IMR-90 (cell line): ENCODE results near the gene KAZN. TPM values are rescaled to one million over a fixed set of nuclear protein-coding genes. Genes with fewer than 3 reads are reported as not detected.

Experiments
- ATAC-seq: fragments of 200-7000 bp; cut with Tn5 transposase; 2 replicates; pipeline ENCODE4 v1.9.1; 2020; ENCODE audit warnings: low read depth, mild to moderate bottlenecking, moderate library complexity
- BruUV-seq: library from RNA; stranded (reverse); fragments of 400-500 nt; replicated peaks from 2 replicates; lab custom pipeline; 2021; lab: Mats Ljungman, UMichigan
- CTCF ChIA-PET: fragments of 300-600 bp; formaldehyde crosslinking; extraction: SDS; loops from one replicate; lab custom pipeline; 2021; ENCODE audit warnings: antibody characterized with exemption; lab: Yijun Ruan, JAX
- POLR2A ChIA-PET: fragments of 300-600 bp; sonication (Branson Sonifier 250); formaldehyde crosslinking; loops from one replicate; lab custom pipeline; 2022; ENCODE audit warnings: antibody characterized with exemption; ENCODE audit not compliant: unreplicated experiment; lab: Charles Lee
- DNase-seq: peaks from one replicate; pipeline ENCODE4 v3.0.0; 2013
- H2AFZ ChIP-seq: replicated peaks from 2 replicates; pipeline ENCODE3; 2013; ENCODE audit warnings: low read length, mild to moderate bottlenecking; ENCODE audit not compliant: poor library complexity
- H2AK5ac ChIP-seq: 2 replicates; pipeline ENCODE4 v1.6.1; 2013; ENCODE audit warnings: low read depth, low read length, inconsistent platforms
- H2AK9ac ChIP-seq: replicated peaks from 2 replicates; pipeline ENCODE3; 2013; ENCODE audit warnings: mild to moderate bottlenecking, low read depth, low read length, moderate library complexity; ENCODE audit not compliant: poor library complexity
- H2BK120ac ChIP-seq: 2 replicates; pipeline ENCODE4 v1.6.1; 2013; ENCODE audit warnings: low read depth, low read length, inconsistent platforms
- H2BK15ac ChIP-seq: 3 replicates; pipeline ENCODE4 v1.6.1; 2013; ENCODE audit warnings: low read depth, low read length, inconsistent platforms
- H2BK20ac ChIP-seq: 2 replicates; pipeline ENCODE4 v1.6.1; 2013; ENCODE audit warnings: low read depth, mild to moderate bottlenecking, inconsistent platforms, low read length, moderate library complexity
- H2BK5ac ChIP-seq: 2 replicates; pipeline ENCODE4 v1.6.1; 2013; ENCODE audit warnings: mild to moderate bottlenecking, low read depth, low read length, inconsistent platforms; ENCODE audit not compliant: poor library complexity, severe bottlenecking
- H3K14ac ChIP-seq: replicated peaks from 2 replicates; pipeline ENCODE4 v1.6.1; 2013; ENCODE audit warnings: low read depth, low read length, inconsistent platforms
- H3K18ac ChIP-seq: 2 replicates; pipeline ENCODE4 v1.6.1; 2013; ENCODE audit warnings: low read depth, low read length, control low read depth
- H3K23ac ChIP-seq: 2 replicates; pipeline ENCODE4 v1.6.1; 2013; ENCODE audit warnings: low read depth, low read length, inconsistent platforms
- H3K27ac ChIP-seq: 2 replicates; pipeline ENCODE4 v1.5.1; 2013; ENCODE audit warnings: mild to moderate bottlenecking, control low read depth, low read length; ENCODE audit not compliant: insufficient read depth
- H3K27me3 ChIP-seq: 2 replicates; pipeline ENCODE4 v1.6.1; 2013; ENCODE audit warnings: low read length; ENCODE audit not compliant: control insufficient read depth, insufficient read depth
- H3K36me3 ChIP-seq: 2 replicates; pipeline ENCODE4 v1.6.1; 2013; ENCODE audit warnings: low read length, mixed read lengths; ENCODE audit not compliant: control insufficient read depth, insufficient read depth
- H3K4ac ChIP-seq: 2 replicates; pipeline ENCODE4 v1.6.1; 2013; ENCODE audit warnings: low read depth, low read length, inconsistent platforms
- H3K4me1 ChIP-seq: 2 replicates; pipeline ENCODE4 v1.6.1; 2013; ENCODE audit warnings: low read length, mixed read lengths; ENCODE audit not compliant: control insufficient read depth, insufficient read depth
- H3K4me2 ChIP-seq: 2 replicates; pipeline ENCODE4 v1.6.1; 2013; ENCODE audit warnings: low read depth, mild to moderate bottlenecking, control low read depth, low read length, moderate library complexity
- H3K4me3 ChIP-seq: 2 replicates; pipeline ENCODE4 v1.5.1; 2013; ENCODE audit warnings: low read depth, mild to moderate bottlenecking, control low read depth, low read length, moderate library complexity; ENCODE audit not compliant: insufficient read depth
- H3K56ac ChIP-seq: 2 replicates; pipeline ENCODE4 v1.6.1; 2013; ENCODE audit warnings: low read length, inconsistent platforms; ENCODE audit not compliant: insufficient read depth; ENCODE audit errors: extremely low read depth
- H3K79me1 ChIP-seq, 2 experiments: 2 replicates each; pipeline ENCODE4 v1.6.1; 2013; ENCODE audit warnings: low read length in 2 of 2, inconsistent platforms in 1 of 2, low read depth in 1 of 2
- H3K9ac ChIP-seq: 2 replicates; pipeline ENCODE4 v1.6.1; 2013; ENCODE audit warnings: low read depth, low read length, control low read depth
- H3K9me1 ChIP-seq: 2 replicates; pipeline ENCODE4 v1.6.1; 2013; ENCODE audit warnings: low read length, inconsistent platforms; ENCODE audit not compliant: insufficient read depth
- H3K9me3 ChIP-seq: 2 replicates; pipeline ENCODE4 v1.6.1; 2013; ENCODE audit warnings: low read length; ENCODE audit not compliant: control insufficient read depth, insufficient read depth
- H4K20me1 ChIP-seq: 2 replicates; pipeline ENCODE4 v1.6.1; 2013; ENCODE audit warnings: low read length, inconsistent platforms; ENCODE audit not compliant: insufficient read depth
- H4K5ac ChIP-seq: 2 replicates; pipeline ENCODE4 v1.6.1; 2013; ENCODE audit warnings: mild to moderate bottlenecking, low read depth, low read length, control low read depth
- H4K8ac ChIP-seq, 2 experiments: 2 replicates each; pipeline ENCODE4 v1.6.1; 2013; ENCODE audit warnings: low read depth in 2 of 2, low read length in 2 of 2, control low read depth in 1 of 2, inconsistent platforms in 1 of 2
- H4K91ac ChIP-seq: 2 replicates; pipeline ENCODE4 v1.6.1; 2013; ENCODE audit warnings: low read depth, low read length, inconsistent platforms; ENCODE audit not compliant: insufficient read depth
- BHLHE40 ChIP-seq: fragments of 150-350 bp; IDR thresholded peaks from 2 replicates; pipeline ENCODE4 v1.6.1; 2016; ENCODE audit warnings: mild to moderate bottlenecking, low read depth, low read length
- MXI1 ChIP-seq: IDR thresholded peaks from 2 replicates; pipeline ENCODE4 v1.6.1; 2012; ENCODE audit warnings: low read depth, mild to moderate bottlenecking, low read length, moderate library complexity, borderline replicate concordance
- POLR2A ChIP-seq: IDR thresholded peaks from 2 replicates; pipeline ENCODE4 v1.6.1; 2012; ENCODE audit warnings: mild to moderate bottlenecking, low read depth, low read length
- RCOR1 ChIP-seq: IDR thresholded peaks from 2 replicates; pipeline ENCODE4 v1.6.1; 2012; ENCODE audit warnings: mild to moderate bottlenecking, low read length, improper control_type of control experiment; ENCODE audit not compliant: insufficient replicate concordance
- SMC3 ChIP-seq: fragments of 150-350 bp; IDR thresholded peaks from 2 replicates; pipeline ENCODE4 v1.6.1; 2016; ENCODE audit warnings: low read depth, mild to moderate bottlenecking, antibody characterized with exemption, low read length, moderate library complexity
- WGBS, 2 experiments: methylation state at CpG; one replicate each; pipeline versions ENCODE4 v1.1.5 to v1.1.7; 2013; ENCODE audit warnings: missing lambda C conversion rate in 2 of 2; ENCODE audit not compliant: insufficient read length in 1 of 2; ENCODE audit errors: extremely low coverage in 2 of 2; 5-methylcytosine and 5-hydroxymethylcytosine counted together
- dilution Hi-C: fragments of 300-500 bp; cut with HindIII; formaldehyde crosslinking; loops from one replicate; pipeline ENCODE4 v1.14.3; 2018; ENCODE audit warnings: low sequenced_read_pairs; ENCODE audit not compliant: unreplicated experiment
- in situ Hi-C: fragments of 300-500 bp; cut with MboI; formaldehyde crosslinking; loops from 3 replicates; pipeline ENCODE4 v1.14.3; 2019; ENCODE audit warnings: low sequenced_read_pairs, inconsistent platforms, mixed read lengths
- intact Hi-C: fragments of 100-400 bp; cut with micrococcal nuclease; formaldehyde crosslinking; loops from 2 replicates; pipeline ENCODE4 v1.10.0; 2022
- polyA plus RNA-seq, 3 experiments: library from polyadenylated mRNA; depleted of rRNA; stranded (reverse); fragments of >200 nt; gene quantifications; 2 replicates each; pipeline ENCODE4 v1.2.3, GENCODE V29; 2012; ENCODE audit warnings: low replicate concordance in 1 of 3
- total RNA-seq: library from RNA; depleted of rRNA; stranded (reverse); fragments of >200 nt; gene quantifications from 2 replicates; pipeline ENCODE4 v1.2.3, GENCODE V29; 2012
- TF ChIP-seq, protein P1 (sequence below): conservative IDR thresholded peaks from 2 replicates; pipeline ENCODE4 v1.5.1; 2012; ENCODE audit warnings: mild to moderate bottlenecking, low read depth, low read length, improper control_type of control experiment
- TF ChIP-seq, protein P2 (sequence below): fragments of 150-350 bp; IDR thresholded peaks from 2 replicates; pipeline ENCODE4 v1.6.1; 2017; ENCODE audit warnings: mild to moderate bottlenecking, antibody characterized with exemption, low read length, low read depth
- TF ChIP-seq, protein P3 (sequence below): fragments of 150-350 bp; IDR thresholded peaks from 2 replicates; pipeline ENCODE4 v1.6.1; 2016; ENCODE audit warnings: low read depth, mild to moderate bottlenecking, low read length, moderate library complexity, borderline replicate concordance

Gene KAZN
- total and polyA plus RNA-seq, 2 of the 4 experiments (the other 2 are of a cell fraction): 5.2 to 10.5 TPM

DNA sequence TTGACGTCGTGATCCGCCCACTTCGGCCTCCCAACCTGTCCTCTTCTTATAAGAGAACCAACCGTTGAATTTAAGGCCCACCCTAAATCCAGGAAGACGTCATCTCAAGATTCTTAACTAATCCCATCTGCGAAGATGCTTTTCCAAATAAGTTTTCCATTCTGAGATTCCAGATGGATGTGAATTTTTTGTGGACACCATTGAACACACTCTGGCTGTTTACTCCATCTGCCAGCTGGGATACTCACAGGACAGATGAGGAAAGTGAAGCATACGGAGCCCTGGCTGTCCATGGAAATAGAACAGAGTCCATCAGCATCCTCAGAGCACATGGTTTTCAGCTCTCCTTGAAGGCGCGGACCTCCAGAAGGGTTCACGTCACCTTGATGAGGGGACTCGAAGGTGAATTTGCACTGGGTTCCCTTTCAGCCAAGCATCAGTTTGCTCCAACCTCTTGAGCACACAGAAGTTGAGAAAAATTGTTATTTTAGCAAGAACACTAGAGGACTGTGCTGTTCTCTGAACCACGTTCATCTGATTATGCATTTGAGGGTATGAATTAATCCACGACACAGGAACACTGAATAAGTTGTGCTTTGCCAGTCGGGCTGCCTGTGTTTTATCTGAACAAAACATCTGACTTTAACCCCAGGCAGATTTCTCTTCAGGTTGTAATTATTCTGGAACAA is 68.6 kb downstream of the KAZN start:
- Histone ChIP-seq H2AK9ac (no peak overlapping the region), H3K23ac (no peak overlapping the region), H3K14ac (no peak overlapping the region), H3K4me3 (no peak overlapping the region), H2BK20ac (no peak overlapping the region), H3K56ac (no peak overlapping the region), H3K79me1 (no peaks in the 10 kb centered on the region), H4K8ac (no peak overlapping the region), H3K18ac (no peak overlapping the region), H3K9ac (no peak overlapping the region), H3K27me3 (peaks cover under 1% of the 10 kb centered on the region; the same call in 1 of the 2 replicates), H4K5ac (no peak overlapping the region), H2AFZ (no peak overlapping the region), H4K20me1 (no peaks in the 10 kb centered on the region), H3K27ac (no peak overlapping the region), H2BK5ac (no peak overlapping the region), H3K4me2 (no peak overlapping the region), H2AK5ac (no peak overlapping the region), H2BK120ac (no peak overlapping the region), H2BK15ac (no peak overlapping the region), H4K91ac (no peak overlapping the region), H3K4ac (no peak overlapping the region), H3K9me1 (no peaks in the 10 kb centered on the region), H3K36me3 (no peaks in the 10 kb centered on the region), H3K9me3 (0 out of 2 replicates have a peak, but pooled peaks cover 2% of the 10 kb centered on the region), H3K4me1 (no peaks in the 10 kb centered on the region)
- dilution Hi-C loops: no loop called here
- ChIA-PET POLR2A (no interaction called here), CTCF (interaction anchor here (0.5 kb wide), 1 partner anchor 49 kb away, joined by 3 read pairs; no protein-coding TSS in a partner anchor)
- WGBS, 2 experiments: no CpG with 5 or more reads among the region's 15 CpGs
- intact Hi-C loops: no loop called here
- in situ Hi-C loops: no loop called here
- no TSS peak for BruUV-seq
- ATAC-seq: no peak
- TF ChIP-seq BHLHE40 (no peak), RCOR1 (no peak), SMC3 (no peak), POLR2A (no peak), MXI1 (no peak)
- TF ChIP-seq, protein P1, sequence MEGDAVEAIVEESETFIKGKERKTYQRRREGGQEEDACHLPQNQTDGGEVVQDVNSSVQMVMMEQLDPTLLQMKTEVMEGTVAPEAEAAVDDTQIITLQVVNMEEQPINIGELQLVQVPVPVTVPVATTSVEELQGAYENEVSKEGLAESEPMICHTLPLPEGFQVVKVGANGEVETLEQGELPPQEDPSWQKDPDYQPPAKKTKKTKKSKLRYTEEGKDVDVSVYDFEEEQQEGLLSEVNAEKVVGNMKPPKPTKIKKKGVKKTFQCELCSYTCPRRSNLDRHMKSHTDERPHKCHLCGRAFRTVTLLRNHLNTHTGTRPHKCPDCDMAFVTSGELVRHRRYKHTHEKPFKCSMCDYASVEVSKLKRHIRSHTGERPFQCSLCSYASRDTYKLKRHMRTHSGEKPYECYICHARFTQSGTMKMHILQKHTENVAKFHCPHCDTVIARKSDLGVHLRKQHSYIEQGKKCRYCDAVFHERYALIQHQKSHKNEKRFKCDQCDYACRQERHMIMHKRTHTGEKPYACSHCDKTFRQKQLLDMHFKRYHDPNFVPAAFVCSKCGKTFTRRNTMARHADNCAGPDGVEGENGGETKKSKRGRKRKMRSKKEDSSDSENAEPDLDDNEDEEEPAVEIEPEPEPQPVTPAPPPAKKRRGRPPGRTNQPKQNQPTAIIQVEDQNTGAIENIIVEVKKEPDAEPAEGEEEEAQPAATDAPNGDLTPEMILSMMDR: no peak
- TF ChIP-seq, protein P2, sequence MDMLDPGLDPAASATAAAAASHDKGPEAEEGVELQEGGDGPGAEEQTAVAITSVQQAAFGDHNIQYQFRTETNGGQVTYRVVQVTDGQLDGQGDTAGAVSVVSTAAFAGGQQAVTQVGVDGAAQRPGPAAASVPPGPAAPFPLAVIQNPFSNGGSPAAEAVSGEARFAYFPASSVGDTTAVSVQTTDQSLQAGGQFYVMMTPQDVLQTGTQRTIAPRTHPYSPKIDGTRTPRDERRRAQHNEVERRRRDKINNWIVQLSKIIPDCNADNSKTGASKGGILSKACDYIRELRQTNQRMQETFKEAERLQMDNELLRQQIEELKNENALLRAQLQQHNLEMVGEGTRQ: no peak
- TF ChIP-seq, protein P3, sequence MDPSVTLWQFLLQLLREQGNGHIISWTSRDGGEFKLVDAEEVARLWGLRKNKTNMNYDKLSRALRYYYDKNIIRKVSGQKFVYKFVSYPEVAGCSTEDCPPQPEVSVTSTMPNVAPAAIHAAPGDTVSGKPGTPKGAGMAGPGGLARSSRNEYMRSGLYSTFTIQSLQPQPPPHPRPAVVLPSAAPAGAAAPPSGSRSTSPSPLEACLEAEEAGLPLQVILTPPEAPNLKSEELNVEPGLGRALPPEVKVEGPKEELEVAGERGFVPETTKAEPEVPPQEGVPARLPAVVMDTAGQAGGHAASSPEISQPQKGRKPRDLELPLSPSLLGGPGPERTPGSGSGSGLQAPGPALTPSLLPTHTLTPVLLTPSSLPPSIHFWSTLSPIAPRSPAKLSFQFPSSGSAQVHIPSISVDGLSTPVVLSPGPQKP: no peak
- DNase-seq: no peak
